ENCODE data around the gene MTUS2.

GRCh38 chr13:29164116-29164515 is 344.0 kb downstream of the MTUS2 start:
- no peak for TF ChIP-seq CTCF (IDR thresholded peaks at IDR 0.05; ENCODE audit: borderline replicate concordance, extremely low read depth, low read length, poor library complexity, severe bottlenecking)
- TF ChIP-seq EZH2 (IDR thresholded peaks at IDR 0.05; ENCODE audit: borderline replicate concordance, low read depth, low read length, severe bottlenecking) = no peak

Measured in DND-41 (cell line).